HG02840 (cell line): ENCODE data around the gene FAM120A.
"Not testable (repeated sequence)": the region's sequence is repeated elsewhere in the genome, so short reads cannot be mapped to it uniquely, and the experiment has no call there.

Experiments used
- ATAC-seq: cut with Tn5 transposase; IDR thresholded peaks from one replicate; pipeline ENCODE4 v1.9.1; 2021; ENCODE audit warnings: mild to moderate bottlenecking, moderate library complexity, moderate number of reproducible peaks; ENCODE audit not compliant: unreplicated experiment, low FRiP score

FAM120A gene

GRCh38 chr9:93450945-93451815 is at the start of gene FAM120A:
Gene FAM120A, plus strand, starts transcription at chr9:93451685. Its CDS starts 231 bp downstream, at chr9:93451916.
- peak; percentile 42 for ATAC-seq

GRCh38 chr9:93406371-93406770 is 45.1 kb upstream of the FAM120A start:
- ATAC-seq: no peak

- ATAC-seq: no peak
Observed at GRCh38 chr9:93413530-93413929, 38.0 kb upstream of the FAM120A start.

GRCh38 chr9:93415176-93415690 is 36.3 kb upstream of the FAM120A start:
- ATAC-seq: no peak

GRCh38 chr9:93416530-93417235 is 34.8 kb upstream of the FAM120A start:
- ATAC-seq: no peak

- ATAC-seq: no peak
Observed at GRCh38 chr9:93417538-93417937, 33.9 kb upstream of the FAM120A start.

- no peak for ATAC-seq
Observed at GRCh38 chr9:93419023-93419422, 32.5 kb upstream of the FAM120A start.

GRCh38 chr9:93422977-93423616 is 28.4 kb upstream of the FAM120A start:
- no peak for ATAC-seq

GRCh38 chr9:93427655-93428379 is 23.7 kb upstream of the FAM120A start:
- ATAC-seq: no peak

- no peak for ATAC-seq
Observed at GRCh38 chr9:93431539-93432105, 19.9 kb upstream of the FAM120A start.

GRCh38 chr9:93432964-93433363 is 18.5 kb upstream of the FAM120A start:
- ATAC-seq: no peak

- ATAC-seq: no peak
Observed at GRCh38 chr9:93434056-93434455, 17.4 kb upstream of the FAM120A start.

- no peak for ATAC-seq
Observed at GRCh38 chr9:93435386-93435785, 16.1 kb upstream of the FAM120A start.

GRCh38 chr9:93436218-93436617 is 15.3 kb upstream of the FAM120A start:
- ATAC-seq: no peak

GRCh38 chr9:93436655-93437407 is 14.7 kb upstream of the FAM120A start:
- no peak for ATAC-seq

GRCh38 chr9:93437996-93438395 is 13.5 kb upstream of the FAM120A start:
- ATAC-seq: no peak

GRCh38 chr9:93439301-93439700 is 12.2 kb upstream of the FAM120A start:
- ATAC-seq: not testable (repeated sequence)

GRCh38 chr9:93440896-93441580 is 10.4 kb upstream of the FAM120A start:
- ATAC-seq: no peak

- no peak for ATAC-seq
Observed at GRCh38 chr9:93446073-93446472, 5.4 kb upstream of the FAM120A start.
